IPS DF 6.9 (cell line): ENCODE measurements around the gene GRIK4.
A peak's percentile ranks its signal among the peaks of the same experiment; 100 is the strongest.

Experiments used
- DNase-seq: peaks from one replicate; pipeline ENCODE4 v3.0.0-alpha.2; 2013; ENCODE audit warnings: low read depth, low spot score
- H3K27ac ChIP-seq: one replicate; pipeline ENCODE4 v1.5.1; 2013; ENCODE audit warnings: low read length, control low read depth
- H3K27me3 ChIP-seq: 2 replicates; pipeline ENCODE4 v1.6.1; 2013; ENCODE audit warnings: mild to moderate bottlenecking, low read length; ENCODE audit not compliant: control insufficient read depth, insufficient read depth
- H3K36me3 ChIP-seq: 2 replicates; pipeline ENCODE4 v1.6.1; 2013; ENCODE audit warnings: low read length; ENCODE audit not compliant: control insufficient read depth, insufficient read depth
- H3K4me1 ChIP-seq: 2 replicates; pipeline ENCODE4 v1.6.1; 2013; ENCODE audit warnings: low read length; ENCODE audit not compliant: control insufficient read depth, insufficient read depth
- H3K4me3 ChIP-seq: 2 replicates; pipeline ENCODE4 v1.5.1; 2013; ENCODE audit warnings: mild to moderate bottlenecking, low read length
- H3K9me3 ChIP-seq: 2 replicates; pipeline ENCODE4 v1.6.1; 2013; ENCODE audit warnings: low read length, inconsistent platforms; ENCODE audit not compliant: control insufficient read depth, insufficient read depth
- WGBS: extraction: QIAGEN DNeasy Blood & Tissue Kit; methylation state at CpG from one replicate; pipeline ENCODE4 v1.1.7; 2013; ENCODE audit warnings: mixed read lengths, missing lambda C conversion rate; ENCODE audit not compliant: insufficient read length, insufficient coverage; 5-methylcytosine and 5-hydroxymethylcytosine counted together

GRIK4 gene

GRCh38 chr11:120511116-120511819 lies at the start of gene GRIK4:
Gene GRIK4 (plus strand): TSS chr11:120511748. CDS start chr11:120660319, 148,571 bp downstream.
- WGBS: no CpG with 5 or more reads among the region's 95 CpGs
- peak; percentile 82 for DNase-seq
- H3K27me3 ChIP-seq: no peaks in the 10 kb centered on the region; the same call in 1 of the 2 replicates
- H3K27ac ChIP-seq: no peak within 1 kb of the TSS
- peak within 1 kb of the TSS; percentile 64; the same call in 1 of the 2 replicates for H3K4me3 ChIP-seq
- peaks cover 1% of the 10 kb centered on the region; the same call in 1 of the 2 replicates for H3K4me1 ChIP-seq
- no peaks in the 10 kb centered on the region for H3K36me3 ChIP-seq
- H3K9me3 ChIP-seq: no peaks in the 10 kb centered on the region

- no peaks in the 10 kb centered on the region for H3K27me3 ChIP-seq
- no peaks in the 10 kb centered on the region for H3K9me3 ChIP-seq
- no peak overlapping the region for H3K4me3 ChIP-seq
- no peak overlapping the region for H3K27ac ChIP-seq
- peaks cover 2% of the 10 kb centered on the region; the same call in 1 of the 2 replicates for H3K36me3 ChIP-seq
- no peak for DNase-seq
- WGBS: no CpG with 5 or more reads among the region's 2 CpGs
- no peaks in the 10 kb centered on the region for H3K4me1 ChIP-seq
Observed at GRCh38 chr11:120462825-120463224, 48.7 kb upstream of the GRIK4 start.

GRCh38 chr11:120465921-120466534 lies 45.5 kb upstream of the GRIK4 start:
- WGBS: no CpG with 5 or more reads among the region's 6 CpGs
- Histone ChIP-seq H3K27me3 (no peaks in the 10 kb centered on the region), H3K9me3 (no peaks in the 10 kb centered on the region), H3K27ac (no peak overlapping the region), H3K4me3 (no peak overlapping the region), H3K4me1 (no peaks in the 10 kb centered on the region), H3K36me3 (no peaks in the 10 kb centered on the region; the same call in 1 of the 2 replicates)
- DNase-seq: no peak

GRCh38 chr11:120467627-120468026 lies 43.9 kb upstream of the GRIK4 start:
- no peaks in the 10 kb centered on the region for H3K9me3 ChIP-seq
- WGBS: no CpG with 5 or more reads among the region's 6 CpGs
- H3K36me3 ChIP-seq: no peaks in the 10 kb centered on the region
- H3K4me3 ChIP-seq: no peak overlapping the region
- H3K27ac ChIP-seq: no peak overlapping the region
- no peak for DNase-seq
- H3K4me1 ChIP-seq: no peaks in the 10 kb centered on the region
- no peaks in the 10 kb centered on the region for H3K27me3 ChIP-seq

GRCh38 chr11:120471131-120471530 lies 40.4 kb upstream of the GRIK4 start:
- no peaks in the 10 kb centered on the region for H3K9me3 ChIP-seq
- DNase-seq: no peak
- no peaks in the 10 kb centered on the region for H3K27me3 ChIP-seq
- H3K36me3 ChIP-seq: no peaks in the 10 kb centered on the region
- WGBS: no CpG with 5 or more reads among the region's 1 CpG
- no peaks in the 10 kb centered on the region for H3K4me1 ChIP-seq
- H3K4me3 ChIP-seq: no peak overlapping the region
- no peak overlapping the region for H3K27ac ChIP-seq

GRCh38 chr11:120471994-120472393 lies 39.6 kb upstream of the GRIK4 start:
- Histone ChIP-seq H3K4me1 (no peaks in the 10 kb centered on the region), H3K27ac (no peak overlapping the region), H3K9me3 (no peaks in the 10 kb centered on the region), H3K27me3 (no peaks in the 10 kb centered on the region), H3K4me3 (no peak overlapping the region), H3K36me3 (no peaks in the 10 kb centered on the region)
- no CpG with 5 or more reads among the region's 3 CpGs for whole genome bisulfite sequencing
- no peak for DNase-seq

GRCh38 chr11:120473503-120473902 lies 38.0 kb upstream of the GRIK4 start:
- H3K4me1 ChIP-seq: no peaks in the 10 kb centered on the region
- H3K36me3 ChIP-seq: peaks cover 2% of the 10 kb centered on the region; the same call in 1 of the 2 replicates
- H3K27ac ChIP-seq: no peak overlapping the region
- no peaks in the 10 kb centered on the region for H3K9me3 ChIP-seq
- no peak for DNase-seq
- WGBS: no CpG with 5 or more reads among the region's 3 CpGs
- H3K4me3 ChIP-seq: no peak overlapping the region
- H3K27me3 ChIP-seq: no peaks in the 10 kb centered on the region

GRCh38 chr11:120482149-120482548 lies 29.4 kb upstream of the GRIK4 start:
- DNase-seq: no peak
- WGBS: no CpG with 5 or more reads among the region's 6 CpGs
- Histone ChIP-seq H3K4me1 (no peaks in the 10 kb centered on the region), H3K9me3 (no peaks in the 10 kb centered on the region), H3K36me3 (peaks cover 6% of the 10 kb centered on the region; the same call in 1 of the 2 replicates), H3K27me3 (no peaks in the 10 kb centered on the region), H3K27ac (no peak overlapping the region), H3K4me3 (no peak overlapping the region)

GRCh38 chr11:120484722-120485121 lies 26.8 kb upstream of the GRIK4 start:
- no peaks in the 10 kb centered on the region for H3K4me1 ChIP-seq
- no peak overlapping the region for H3K4me3 ChIP-seq
- H3K27ac ChIP-seq: no peak overlapping the region
- no peaks in the 10 kb centered on the region for H3K27me3 ChIP-seq
- no peak for DNase-seq
- no peaks in the 10 kb centered on the region for H3K9me3 ChIP-seq
- H3K36me3 ChIP-seq: peaks cover 4% of the 10 kb centered on the region; the same call in 1 of the 2 replicates
- WGBS: no CpG with 5 or more reads among the region's 3 CpGs

GRCh38 chr11:120486138-120486537 lies 25.4 kb upstream of the GRIK4 start:
- no CpG with 5 or more reads among the region's 5 CpGs for WGBS
- H3K4me1 ChIP-seq: no peaks in the 10 kb centered on the region
- no peaks in the 10 kb centered on the region for H3K27me3 ChIP-seq
- no peaks in the 10 kb centered on the region for H3K9me3 ChIP-seq
- H3K4me3 ChIP-seq: no peak overlapping the region
- H3K36me3 ChIP-seq: peaks cover 3% of the 10 kb centered on the region; the same call in 1 of the 2 replicates
- DNase-seq: no peak
- H3K27ac ChIP-seq: no peak overlapping the region
